ENCODE data around the gene DCX.

DNA sequence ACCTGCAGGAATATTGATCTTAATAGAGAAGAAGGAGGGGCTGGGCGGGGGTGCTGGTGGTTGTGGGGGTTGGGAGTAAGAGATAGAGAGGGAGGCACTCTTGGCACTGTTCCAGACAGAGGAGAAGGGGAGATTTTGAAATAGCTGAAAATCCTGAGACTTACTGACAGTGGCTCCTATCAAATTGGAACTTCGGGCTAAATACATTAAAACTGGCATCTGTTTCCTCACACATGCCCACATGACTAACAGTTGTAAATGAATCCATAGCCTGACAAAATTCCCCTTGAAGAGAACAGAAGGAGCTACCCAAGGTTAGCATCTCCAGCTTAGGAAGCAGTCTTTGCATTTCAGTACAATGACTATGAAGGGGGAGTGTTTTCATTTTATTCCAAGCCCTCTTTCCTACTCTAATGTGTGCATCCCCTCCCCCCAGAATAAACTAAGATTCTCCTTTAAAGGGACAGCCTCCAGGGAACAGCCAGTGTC, 1.4 kb downstream of the DCX start:
- no peak for TF ChIP-seq FOXM1 (IDR thresholded peaks at IDR 0.05; ENCODE audit: borderline replicate concordance, low read depth)
- no peak for TF ChIP-seq RAD21 (IDR thresholded peaks at IDR 0.05; ENCODE audit: low read depth)
- TF ChIP-seq TEAD4 (IDR thresholded peaks at IDR 0.05): no peak
- TF ChIP-seq CEBPB (IDR thresholded peaks at IDR 0.05): no peak
- TF ChIP-seq EP300 (IDR thresholded peaks at IDR 0.05; ENCODE audit: borderline replicate concordance): no peak
- TF ChIP-seq TAF1 (IDR thresholded peaks at IDR 0.05; ENCODE audit: low read depth): no peak
- TF ChIP-seq TCF12 (IDR thresholded peaks at IDR 0.05; ENCODE audit: low read depth): no peak
- TF ChIP-seq ZBTB7A (IDR thresholded peaks at IDR 0.05; ENCODE audit: low read depth): no peak
- no peak for TF ChIP-seq YY1 (IDR thresholded peaks at IDR 0.05; ENCODE audit: low read depth)
- no peak for TF ChIP-seq MAX (IDR thresholded peaks at IDR 0.05)
- TF ChIP-seq EGR1 (IDR thresholded peaks at IDR 0.05): no peak

Data from Ishikawa (cell line).